ENCODE results near the gene NUDT2. TPM values are rescaled to one million over a fixed set of nuclear protein-coding genes. Genes with fewer than 3 reads are reported as not detected.

Gene NUDT2
- total RNA-seq, 4 donors from 2014 or later: 14.1 to 55.5 (median 25.4) TPM

DNA sequence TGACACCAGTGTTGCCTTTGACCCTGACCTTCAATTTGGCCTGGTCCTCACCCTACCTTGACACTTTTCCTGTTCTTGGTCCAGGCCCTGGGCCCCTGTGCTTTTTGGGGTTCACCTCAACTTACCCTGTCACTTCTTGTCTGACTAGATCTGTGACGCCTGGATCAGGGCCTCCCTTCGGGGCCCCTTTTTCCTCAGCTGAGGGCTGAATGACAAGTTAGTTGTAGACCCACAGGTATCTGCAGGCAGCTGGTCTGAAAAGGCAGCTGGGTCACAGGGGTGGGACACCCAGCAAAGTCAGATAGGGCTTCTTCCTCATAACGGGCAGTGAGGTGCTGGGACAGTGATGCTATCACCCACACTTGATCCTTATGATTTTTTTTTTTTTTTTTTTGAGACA is 57.3 kb downstream of the NUDT2 start:
- TF ChIP-seq, protein P1, sequence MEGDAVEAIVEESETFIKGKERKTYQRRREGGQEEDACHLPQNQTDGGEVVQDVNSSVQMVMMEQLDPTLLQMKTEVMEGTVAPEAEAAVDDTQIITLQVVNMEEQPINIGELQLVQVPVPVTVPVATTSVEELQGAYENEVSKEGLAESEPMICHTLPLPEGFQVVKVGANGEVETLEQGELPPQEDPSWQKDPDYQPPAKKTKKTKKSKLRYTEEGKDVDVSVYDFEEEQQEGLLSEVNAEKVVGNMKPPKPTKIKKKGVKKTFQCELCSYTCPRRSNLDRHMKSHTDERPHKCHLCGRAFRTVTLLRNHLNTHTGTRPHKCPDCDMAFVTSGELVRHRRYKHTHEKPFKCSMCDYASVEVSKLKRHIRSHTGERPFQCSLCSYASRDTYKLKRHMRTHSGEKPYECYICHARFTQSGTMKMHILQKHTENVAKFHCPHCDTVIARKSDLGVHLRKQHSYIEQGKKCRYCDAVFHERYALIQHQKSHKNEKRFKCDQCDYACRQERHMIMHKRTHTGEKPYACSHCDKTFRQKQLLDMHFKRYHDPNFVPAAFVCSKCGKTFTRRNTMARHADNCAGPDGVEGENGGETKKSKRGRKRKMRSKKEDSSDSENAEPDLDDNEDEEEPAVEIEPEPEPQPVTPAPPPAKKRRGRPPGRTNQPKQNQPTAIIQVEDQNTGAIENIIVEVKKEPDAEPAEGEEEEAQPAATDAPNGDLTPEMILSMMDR (IDR thresholded peaks at IDR 0.05): no peak
- TF ChIP-seq EP300 (IDR thresholded peaks at IDR 0.05) (no peak), POLR2A (IDR thresholded peaks at IDR 0.05) (no peak)
- no peak for DNase-seq (ENCODE audit: low spot score in 2 of 2)
- Histone ChIP-seq H3K27ac (no peak overlapping the region), H3K36me3 (no peaks in the 10 kb centered on the region), H3K27me3 (no peaks in the 10 kb centered on the region), H3K4me1 (no peaks in the 10 kb centered on the region), H3K4me3 (no peak overlapping the region), H3K9me3 (no peaks in the 10 kb centered on the region)
- 83 to 88% methylated on average over 3 of the region's 3 CpGs for WGBS, 2 donors

DNA sequence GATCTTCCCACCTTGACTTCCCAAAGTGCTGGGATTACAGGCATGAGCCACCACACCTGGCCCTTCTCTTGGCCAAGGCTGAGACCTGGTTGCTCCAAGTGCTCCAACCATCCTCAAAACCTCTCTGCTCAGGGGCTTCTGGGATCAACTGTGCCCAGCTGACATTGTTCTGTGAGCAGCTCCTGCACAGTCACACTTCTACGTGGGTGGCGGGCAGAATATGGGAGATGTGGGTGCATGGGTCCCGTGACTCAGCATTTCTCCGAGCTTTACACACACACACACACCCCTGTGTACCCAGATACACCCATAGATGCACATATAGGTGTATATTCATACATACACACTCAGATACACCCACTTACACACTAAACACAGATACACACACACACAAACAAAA is 57.9 kb downstream of the NUDT2 start:
- Histone ChIP-seq H3K36me3 (no peaks in the 10 kb centered on the region), H3K4me3 (no peak overlapping the region), H3K27me3 (no peaks in the 10 kb centered on the region), H3K27ac (no peak overlapping the region), H3K4me1 (no peaks in the 10 kb centered on the region), H3K9me3 (no peaks in the 10 kb centered on the region)
- no peak for DNase-seq (ENCODE audit: low spot score in 2 of 2)
- 57 to 79% methylated on average over 4 of the region's 4 CpGs for WGBS, 2 donors
- no peak for TF ChIP-seq EP300 (IDR thresholded peaks at IDR 0.05)
- TF ChIP-seq POLR2A (IDR thresholded peaks at IDR 0.05): no peak
- TF ChIP-seq, protein P1 (IDR thresholded peaks at IDR 0.05): no peak

GRCh38 chr9:34392511-34392910 is 63.1 kb downstream of the NUDT2 start:
- no peaks in the 10 kb centered on the region for H3K4me1 ChIP-seq
- H3K9me3 ChIP-seq: no peaks in the 10 kb centered on the region
- peaks cover 0 to 4% (median 0%) of the 10 kb centered on the region in 3 donors for H3K36me3 ChIP-seq
- no peaks in the 10 kb centered on the region for H3K27me3 ChIP-seq
- WGBS, 2 donors: 42 to 69% methylated on average over 1 of the region's 1 CpG
- TF ChIP-seq, protein P1 (IDR thresholded peaks at IDR 0.05): no peak
- TF ChIP-seq POLR2A (IDR thresholded peaks at IDR 0.05) (no peak), EP300 (IDR thresholded peaks at IDR 0.05) (no peak)
- H3K4me3 ChIP-seq: no peak overlapping the region
- DNase-seq (ENCODE audit: low spot score in 2 of 2): no peak
- no peak overlapping the region for H3K27ac ChIP-seq

Small RNA genes within 50 kb of the gene (small RNA-seq; reads per million reads assigned to genes)
- gene RF00019 (not detected), gene RNU2-50P (not detected)

Other genes with a start within 250 kb of the NUDT2 start
- 10 to 100 TPM; 21.3 to 34.9 (median 24.2) TPM for gene DCAF12, start 202.9 kb upstream of the NUDT2 start, total RNA-seq
- gene UBAP1, start 150.5 kb upstream of the NUDT2 start, total RNA-seq: 10 to 100 TPM; 36.7 to 46.1 (median 38.3) TPM
- gene KIF24, start 301 bp upstream of the NUDT2 start, total RNA-seq: 1 to 10 TPM in 3 of 4 donors, under 1 TPM in 1; 0.59 to 1.9 (median 1.5) TPM
- gene MYORG, start 47.3 kb downstream of the NUDT2 start, total RNA-seq: 1 to 10 TPM; 4.8 to 9.0 (median 6.9) TPM
- 10 to 100 TPM in 3 of 4 donors, 1 to 10 TPM in 1; 8.5 to 15.6 (median 13.6) TPM for gene FAM219A, start 129.0 kb downstream of the NUDT2 start, total RNA-seq
- 1 to 10 TPM in 1 of 4 donors, under 1 TPM in 2, not detected in 1; 0.42 to 3.9 (median 0.66) TPM for gene DNAI1, start 129.2 kb downstream of the NUDT2 start, total RNA-seq
- 10 to 100 TPM in 3 of 4 donors, 1 to 10 TPM in 1; 2.7 to 22.1 (median 16.3) TPM for gene ENHO, start 193.4 kb downstream of the NUDT2 start, total RNA-seq

Measured in tibial nerve (tissue), 4 donors.